Suprapubic skin (tissue), 4 donors: Measurements from ENCODE around the gene SENP6. TPM values are rescaled to one million over a fixed set of nuclear protein-coding genes. Genes with fewer than 3 reads are reported as not detected.

Experiments
- DNase-seq, 2 donors: peaks; one replicate each; pipeline ENCODE4 v3.0.0-alpha.2; 2019; ENCODE audit warnings: low spot score in 2 of 2
- H3K27ac ChIP-seq: fragments of 200-600 bp; sonication (generic); one replicate; pipeline ENCODE4 v1.5.1; 2019
- H3K27me3 ChIP-seq: fragments of 200-600 bp; sonication (generic); one replicate; pipeline ENCODE4 v1.5.1; 2019
- H3K36me3 ChIP-seq: fragments of 200-600 bp; sonication (generic); one replicate; pipeline ENCODE4 v1.5.1; 2019
- H3K4me1 ChIP-seq: fragments of 200-600 bp; sonication (generic); one replicate; pipeline ENCODE4 v1.5.1; 2019
- H3K4me3 ChIP-seq: fragments of 200-600 bp; sonication (generic); one replicate; pipeline ENCODE4 v1.5.1; 2019; ENCODE audit warnings: mild to moderate bottlenecking
- H3K9me3 ChIP-seq: fragments of 200-600 bp; sonication (generic); one replicate; pipeline ENCODE4 v1.5.1; 2019
- CTCF ChIP-seq, 2 donors: fragments of 200-600 bp in 1 of 2; fragments of 450-650 bp in 1 of 2; sonication (generic) in 1 of 2; IDR thresholded peaks; one replicate each; pipeline ENCODE4 v1.5.1; 2016 to 2019; ENCODE audit warnings: antibody characterized with exemption in 2 of 2, mild to moderate bottlenecking in 1 of 2, moderate library complexity in 1 of 2
- EP300 ChIP-seq: sonication (generic); formaldehyde crosslinking; IDR thresholded peaks from one replicate; pipeline ENCODE4 v1.6.1; 2017; ENCODE audit warnings: antibody characterized with exemption
- POLR2A ChIP-seq, 2 donors: fragments of 450-650 bp; IDR thresholded peaks; one replicate each; pipeline ENCODE4 v1.6.1; 2017; ENCODE audit warnings: antibody characterized with exemption in 2 of 2, mild to moderate bottlenecking in 2 of 2, moderate library complexity in 2 of 2
- POLR2AphosphoS5 ChIP-seq, 3 donors: sonication (generic); formaldehyde crosslinking; IDR thresholded peaks; one replicate each; pipeline ENCODE4 v1.6.1; 2017; ENCODE audit warnings: antibody characterized with exemption in 3 of 3
- whole genome bisulfite sequencing: methylation state at CpG from one replicate; pipeline ENCODE4 v1.1.5; 2018; 5-methylcytosine and 5-hydroxymethylcytosine counted together
- total RNA-seq, 4 donors: library from RNA; depleted of rRNA; stranded (reverse); fragments of >200 nt; gene quantifications; one replicate each; pipeline ENCODE4 v1.1.0, GENCODE V29; 2016

Gene SENP6
- total RNA-seq, 4 donors from 2014 or later: 65.1 to 176 (median 83.2) TPM

GRCh38 chr6:75760320-75760719, 158.6 kb downstream of the SENP6 start:
- no peaks in the 10 kb centered on the region for H3K9me3 ChIP-seq
- DNase-seq: no peak
- no peaks in the 10 kb centered on the region for H3K27me3 ChIP-seq
- no peak overlapping the region for H3K4me3 ChIP-seq
- no peaks in the 10 kb centered on the region for H3K4me1 ChIP-seq
- TF ChIP-seq EP300 (no peak), CTCF (IDR thresholded peaks at IDR 0.05) (no peak), POLR2A (IDR thresholded peaks at IDR 0.05) (no peak), POLR2AphosphoS5 (IDR thresholded peaks at IDR 0.05) (no peak)
- WGBS: 95% methylated on average over 1 of the region's 1 CpG
- H3K36me3 ChIP-seq: no peaks in the 10 kb centered on the region
- H3K27ac ChIP-seq: no peak overlapping the region

DNA sequence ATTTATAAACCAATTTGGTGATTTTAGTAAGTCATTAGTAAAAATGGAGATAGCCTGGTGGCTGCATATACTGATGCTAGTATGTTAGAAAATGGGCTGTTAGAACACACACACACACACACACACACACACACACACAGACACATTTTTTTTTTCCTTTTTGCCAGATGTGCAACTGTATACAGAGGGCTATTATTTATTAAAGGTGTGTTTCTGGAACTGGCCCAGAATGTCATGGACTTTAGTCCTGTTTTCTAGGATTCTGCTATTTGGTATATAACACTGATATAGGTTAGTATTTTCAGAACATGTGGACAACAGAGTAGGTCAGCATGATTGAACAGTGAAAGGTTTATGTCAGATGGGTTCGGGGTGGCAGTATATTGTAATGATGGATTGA, 159.8 kb downstream of the SENP6 start:
- H3K27ac ChIP-seq: no peak overlapping the region
- H3K36me3 ChIP-seq: no peaks in the 10 kb centered on the region
- no peak overlapping the region for H3K4me3 ChIP-seq
- no peaks in the 10 kb centered on the region for H3K9me3 ChIP-seq
- TF ChIP-seq POLR2A (IDR thresholded peaks at IDR 0.05) (no peak), EP300 (no peak), CTCF (IDR thresholded peaks at IDR 0.05) (no peak), POLR2AphosphoS5 (IDR thresholded peaks at IDR 0.05) (no peak)
- H3K27me3 ChIP-seq: no peaks in the 10 kb centered on the region
- H3K4me1 ChIP-seq: no peaks in the 10 kb centered on the region
- WGBS: 100% methylated on average over 1 of the region's 1 CpG
- no peak for DNase-seq

DNA sequence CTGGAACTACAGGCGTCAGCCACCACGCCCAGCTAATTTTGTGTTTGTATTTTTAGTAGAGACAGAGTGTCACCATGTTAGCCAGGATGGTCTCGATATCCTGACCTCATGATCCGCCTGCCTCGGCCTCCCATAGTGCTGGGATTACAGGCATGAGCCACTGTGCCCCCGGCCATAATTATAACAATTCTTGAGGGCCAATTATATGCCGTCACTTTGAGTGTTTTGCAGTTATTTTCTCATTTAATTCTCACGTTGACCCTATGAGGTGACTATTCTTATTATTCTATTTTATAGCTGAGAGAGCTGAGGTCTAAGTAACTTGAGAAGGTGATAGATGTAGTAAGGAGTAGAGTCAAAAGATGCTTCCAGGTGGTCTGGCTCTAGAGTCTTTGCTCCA, 160.4 kb downstream of the SENP6 start:
- no peaks in the 10 kb centered on the region for H3K9me3 ChIP-seq
- H3K4me3 ChIP-seq: no peak overlapping the region
- no peak for DNase-seq
- no peaks in the 10 kb centered on the region for H3K4me1 ChIP-seq
- H3K36me3 ChIP-seq: no peaks in the 10 kb centered on the region
- TF ChIP-seq EP300: no peak
- TF ChIP-seq POLR2A (IDR thresholded peaks at IDR 0.05): no peak
- no peak overlapping the region for H3K27ac ChIP-seq
- no peaks in the 10 kb centered on the region for H3K27me3 ChIP-seq
- 94% methylated on average over 8 of the region's 8 CpGs for WGBS

DNA sequence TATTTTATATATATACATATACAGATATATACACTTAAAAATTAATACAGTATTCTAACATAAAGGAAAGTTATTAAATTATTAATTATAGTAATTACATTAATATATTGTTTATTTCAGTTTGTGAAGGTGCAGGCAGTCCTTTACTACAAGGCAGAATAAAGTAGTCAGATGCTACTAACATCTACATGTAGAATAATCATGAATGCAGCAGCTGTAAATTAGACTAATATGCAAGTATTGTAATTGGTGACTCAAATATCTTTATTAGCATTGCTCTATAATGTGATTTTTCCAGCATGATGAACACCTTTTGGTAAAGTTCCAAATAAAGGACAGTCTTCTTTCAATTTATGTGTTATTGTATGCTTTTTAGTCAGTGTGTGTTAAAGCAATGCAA, 164.7 kb downstream of the SENP6 start:
- Histone ChIP-seq H3K36me3 (no peaks in the 10 kb centered on the region), H3K27ac (no peak overlapping the region), H3K9me3 (no peaks in the 10 kb centered on the region), H3K4me1 (no peaks in the 10 kb centered on the region), H3K4me3 (no peak overlapping the region), H3K27me3 (no peaks in the 10 kb centered on the region)
- TF ChIP-seq EP300 (no peak), CTCF (IDR thresholded peaks at IDR 0.05) (no peak), POLR2A (IDR thresholded peaks at IDR 0.05) (no peak), POLR2AphosphoS5 (IDR thresholded peaks at IDR 0.05) (no peak)
- DNase-seq: no peak

Other genes starting within 250 kb of the SENP6 start
- gene FILIP1, start 108.1 kb upstream of the SENP6 start, total RNA-seq: 1 to 10 TPM in 1 of 4 donors, under 1 TPM in 3; 0.08 to 2.3 (median 0.25) TPM
- gene MYO6, start 147.4 kb downstream of the SENP6 start, total RNA-seq: 10 to 100 TPM; 27.8 to 42.6 (median 30.6) TPM